Non-pigmented ciliary epithelial cell (primary cell): ENCODE measurements around the gene OXTR.

ENCODE experiments used
- DNase-seq: peaks from one replicate; pipeline ENCODE4 v3.0.0-alpha.2; 2010; ENCODE audit warnings: low read depth

Gene OXTR

GRCh38 chr3:8767256-8767666 is 2.2 kb downstream of the OXTR start:
- DNase-seq: no peak

DNA sequence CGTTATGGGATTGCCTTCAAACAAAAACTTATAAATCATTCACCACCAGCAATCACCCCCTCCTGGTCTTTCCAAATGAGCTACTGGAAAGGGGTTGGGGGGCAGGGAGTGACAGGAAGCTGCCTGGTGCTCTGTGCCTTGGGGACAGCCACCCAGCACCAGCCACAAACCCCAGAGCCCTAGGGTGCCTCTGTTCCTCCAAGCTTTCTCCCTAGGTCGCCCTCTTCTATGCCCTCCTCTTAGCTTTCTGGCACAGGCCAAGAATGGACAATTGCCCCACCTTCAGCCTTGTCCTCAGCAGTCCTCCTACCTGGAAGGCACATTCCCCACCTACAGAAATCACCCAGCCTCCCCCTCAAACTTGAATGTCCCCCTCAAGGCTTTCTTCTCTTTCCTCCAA is 3.3 kb downstream of the OXTR start:
- no peak for DNase-seq

DNA sequence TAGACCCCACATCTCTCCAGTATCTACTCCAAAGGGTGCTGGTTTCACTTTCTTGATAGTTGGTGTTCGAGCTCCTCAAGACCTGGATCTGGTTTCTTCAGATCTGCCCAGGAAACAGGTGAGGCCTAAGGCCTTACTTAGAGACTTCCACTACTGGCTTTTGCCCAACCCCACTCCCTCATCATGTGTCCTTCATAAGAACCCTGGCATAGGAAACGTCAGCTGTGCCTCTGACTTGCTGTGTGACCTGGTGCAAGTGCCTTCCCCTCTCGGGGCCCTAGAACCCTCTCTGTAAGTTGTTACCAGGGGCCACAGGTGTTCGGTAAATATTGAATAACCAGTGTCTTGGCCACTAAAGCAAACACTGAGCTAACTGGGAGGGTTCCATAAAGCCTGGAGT is 3.9 kb downstream of the OXTR start:
- DNase-seq: no peak

- no peak for DNase-seq
Measured at GRCh38 chr3:8764528-8764927, 4.9 kb downstream of the OXTR start.

DNA sequence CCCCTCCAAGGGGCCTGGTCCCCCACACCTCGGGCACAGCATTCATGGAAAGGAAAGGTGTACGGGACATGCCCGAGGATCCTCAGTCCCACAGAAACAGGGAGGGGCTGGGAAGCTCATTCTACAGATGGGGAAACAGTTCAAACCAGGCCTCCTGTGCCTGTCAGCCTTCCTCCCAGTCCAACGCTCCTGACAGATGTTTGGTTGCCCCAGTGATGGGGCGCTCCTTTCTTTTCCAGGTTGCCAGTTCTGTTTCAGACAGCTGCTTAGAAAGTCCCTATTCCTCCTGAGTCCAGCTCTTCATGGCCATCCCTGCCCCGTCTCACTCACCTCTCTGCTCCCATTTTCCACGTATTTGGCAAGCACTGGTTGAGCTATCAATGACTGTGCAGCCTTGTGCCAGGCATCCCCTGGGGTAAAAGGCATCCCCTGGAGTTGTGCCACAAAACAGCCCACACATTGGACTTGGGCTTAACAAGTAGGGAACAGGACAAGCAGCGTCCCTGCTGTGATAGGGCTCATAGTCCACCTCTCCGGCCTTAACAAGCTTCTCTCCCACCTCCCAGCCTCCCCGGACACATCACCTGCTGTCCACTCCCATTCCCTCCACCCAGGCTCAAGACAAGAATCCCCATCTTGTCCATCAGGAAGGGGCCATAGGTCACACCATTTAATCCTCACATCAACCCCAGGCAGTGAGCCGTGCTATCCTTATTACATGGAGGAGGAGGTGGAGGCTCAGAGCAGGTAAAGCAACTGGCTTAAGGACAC is 6.6 kb downstream of the OXTR start:
- no peak for DNase-seq

DNA sequence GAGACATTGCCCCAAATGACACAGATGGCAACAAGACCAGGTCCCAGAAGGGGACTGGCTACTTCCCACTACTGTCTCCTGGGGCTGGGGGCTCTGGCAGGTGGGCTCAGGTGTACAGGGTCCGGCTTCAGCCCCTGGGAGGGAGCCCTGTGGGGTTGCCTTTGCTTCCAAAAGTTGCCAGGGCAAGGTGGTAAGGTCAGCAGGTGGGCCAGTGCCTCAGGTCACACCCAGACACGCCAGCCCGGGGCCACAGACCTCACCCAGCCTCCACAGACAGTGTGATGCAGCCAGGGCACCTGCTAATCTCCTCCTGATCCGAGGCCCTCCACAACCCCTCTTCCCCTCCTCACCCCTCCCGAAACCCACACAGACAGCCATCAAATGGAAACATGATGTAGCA is 7.5 kb downstream of the OXTR start:
- DNase-seq: no peak

DNA sequence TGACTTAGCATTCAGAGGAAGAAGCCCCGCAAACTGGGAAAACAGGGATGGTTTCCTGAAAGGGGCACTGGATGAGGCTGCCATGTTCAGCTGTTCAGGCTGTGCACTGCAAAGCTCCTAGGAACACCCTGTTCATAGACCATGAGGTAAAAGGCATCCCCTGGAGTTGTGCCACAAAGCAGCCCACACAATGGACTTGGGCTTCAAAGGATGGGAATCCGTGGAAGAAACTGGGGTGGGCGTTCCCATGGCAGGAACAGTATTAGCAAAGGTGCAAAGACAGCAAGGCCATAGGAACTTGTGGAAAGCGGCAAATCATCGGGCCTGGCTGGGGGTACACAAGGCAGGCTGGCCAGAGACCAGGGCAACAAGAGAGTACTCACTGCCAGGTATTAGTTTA is 8.9 kb downstream of the OXTR start:
- DNase-seq: no peak

DNA sequence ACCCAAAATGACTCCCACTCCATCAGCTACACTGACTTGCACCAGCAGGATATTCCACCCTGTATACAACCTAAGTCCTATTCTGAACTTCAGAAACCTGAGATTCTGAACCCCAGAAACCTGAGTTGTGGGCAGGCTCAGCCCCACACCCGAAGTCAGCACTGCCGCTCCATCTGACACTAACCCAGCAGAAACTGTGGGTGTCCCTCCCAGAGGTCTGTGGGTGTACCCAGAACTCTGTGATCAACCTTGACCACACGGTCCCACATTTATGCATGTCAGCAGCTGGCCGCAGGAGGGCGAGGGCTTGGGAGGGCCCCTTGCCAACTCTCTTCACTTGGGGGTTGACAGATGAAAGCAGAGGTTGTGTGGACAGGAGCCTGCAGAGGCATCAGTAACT is 9.3 kb downstream of the OXTR start:
- DNase-seq: no peak

DNA sequence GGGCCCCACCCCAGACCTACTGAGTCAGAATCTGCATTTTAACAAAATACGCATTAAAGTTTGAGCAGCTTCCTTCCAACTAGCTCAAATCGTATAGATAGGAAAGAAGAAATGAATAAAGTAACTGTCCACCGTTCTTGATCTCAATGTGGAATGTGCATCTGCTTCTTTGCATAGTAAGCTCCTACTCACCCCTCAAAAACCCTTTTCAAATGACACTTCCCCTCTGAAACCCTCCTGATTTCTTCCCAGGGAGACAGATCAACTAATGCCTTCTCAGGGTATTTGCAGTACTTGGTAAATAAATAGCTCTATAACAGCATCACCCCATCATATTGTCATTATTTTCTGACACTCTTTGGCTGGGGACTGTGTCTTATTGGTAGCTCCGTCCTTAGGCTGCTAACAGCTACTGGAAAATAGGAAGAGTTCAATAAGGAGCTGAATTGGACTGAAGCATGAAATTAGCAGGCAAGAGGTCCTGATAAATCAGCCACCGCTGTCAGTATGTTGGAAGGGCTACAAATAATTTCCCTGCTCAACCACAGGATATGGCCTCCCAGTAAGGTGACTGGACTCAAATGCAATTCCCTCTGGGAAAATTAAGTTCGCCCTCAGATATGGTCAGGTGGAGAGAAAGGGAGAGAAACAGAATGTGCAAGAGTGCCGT is 10.2 kb downstream of the OXTR start:
- no peak for DNase-seq

- DNase-seq: peak; percentile 51
Measured at GRCh38 chr3:8757551-8758518, 11.6 kb downstream of the OXTR start.

GRCh38 chr3:8756671-8757070 is 12.7 kb downstream of the OXTR start:
- no peak for DNase-seq

GRCh38 chr3:8755564-8756237 is 13.7 kb downstream of the OXTR start:
- no peak for DNase-seq

DNA sequence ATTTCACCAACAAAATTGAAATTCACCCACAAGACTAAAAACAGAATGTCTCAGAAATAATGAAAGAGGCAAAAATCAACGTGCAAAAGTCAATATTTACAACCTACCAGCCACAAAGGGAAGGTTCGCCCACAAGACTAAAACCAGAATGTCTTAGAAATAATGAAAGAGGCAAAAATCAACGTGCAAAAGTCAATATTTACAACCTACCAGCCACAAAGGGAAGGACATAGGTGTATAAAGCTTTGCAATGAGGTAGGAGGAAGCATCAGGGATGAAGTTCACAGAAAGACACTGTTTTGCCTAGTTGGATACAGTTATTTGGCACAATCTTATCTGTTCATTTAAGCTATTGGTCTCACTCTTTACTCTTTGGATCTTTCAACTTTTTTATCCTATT is 14.3 kb downstream of the OXTR start:
- no peak for DNase-seq

DNA sequence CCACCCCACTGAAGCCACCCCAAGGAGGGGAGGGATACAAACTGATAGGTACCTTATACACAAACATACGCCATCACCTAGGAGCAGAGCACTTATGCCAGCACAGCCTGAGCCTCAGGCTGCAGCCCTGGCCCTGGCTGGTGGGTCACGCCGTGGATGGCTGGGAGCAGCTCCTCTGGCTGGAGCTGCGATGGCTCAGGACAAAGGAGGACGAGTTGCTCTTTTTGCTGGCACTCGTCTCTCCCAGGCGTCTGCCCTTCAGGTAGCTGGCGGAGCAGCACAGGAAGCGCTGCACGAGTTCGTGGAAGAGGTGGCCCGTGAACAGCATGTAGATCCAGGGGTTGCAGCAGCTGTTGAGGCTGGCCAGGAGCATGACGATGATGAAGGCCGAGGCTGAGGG is 16.6 kb downstream of the OXTR start:
- no peak for DNase-seq

GRCh38 chr3:8749316-8749715 is 20.1 kb downstream of the OXTR start:
- DNase-seq: no peak

DNA sequence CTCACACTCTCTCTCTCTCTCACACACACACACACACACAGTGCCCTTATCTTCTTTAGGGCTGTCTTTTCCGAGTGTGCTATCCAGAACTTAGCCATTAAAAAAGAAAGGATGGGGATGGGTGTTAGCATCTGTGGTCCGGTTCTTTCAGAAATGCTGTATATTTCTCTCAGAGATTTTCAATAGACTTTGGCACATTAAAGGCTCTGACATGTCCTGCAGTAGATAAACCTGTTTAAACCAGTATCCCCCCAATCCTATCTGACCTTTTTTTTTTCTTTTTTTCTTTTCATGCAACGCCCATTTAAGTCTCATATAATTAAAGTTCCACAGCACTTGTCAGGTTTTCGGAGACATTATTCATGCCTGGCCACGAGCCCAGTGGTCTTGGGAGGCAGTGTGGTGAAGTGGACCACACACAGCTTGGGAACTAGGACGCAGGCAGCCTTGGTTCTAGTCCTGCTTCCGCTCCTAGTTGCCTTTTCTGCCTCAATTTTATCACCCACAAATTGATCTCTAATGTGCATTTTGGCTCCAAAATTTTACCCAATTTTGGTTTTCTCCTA is 22.6 kb downstream of the OXTR start:
- DNase-seq: no peak

GRCh38 chr3:8745619-8746370 is 23.6 kb downstream of the OXTR start:
- DNase-seq: no peak

GRCh38 chr3:8743911-8744310 is 25.5 kb downstream of the OXTR start:
- no peak for DNase-seq

GRCh38 chr3:8743021-8743601 is 26.3 kb downstream of the OXTR start:
- no peak for DNase-seq

GRCh38 chr3:8741581-8742261 is 27.7 kb downstream of the OXTR start:
- peak; percentile 61 for DNase-seq
